Thyroid gland (tissue), 4 donors: ENCODE data around the gene PLXDC2. TPM values are rescaled to one million over a fixed set of nuclear protein-coding genes. Genes with fewer than 3 reads are reported as not detected.

Experiments
- DNase-seq, 2 donors: peaks; one replicate each; pipeline ENCODE4 v3.0.0-alpha.2; 2019
- H3K27ac ChIP-seq, 3 donors: fragments of 200-600 bp; sonication (generic); 1 replicate in 2 of 3; 2 replicates in 1 of 3; pipeline ENCODE4 v1.5.1; 2016 to 2019; ENCODE audit warnings: mild to moderate bottlenecking in 1 of 3, moderate library complexity in 1 of 3
- H3K27me3 ChIP-seq: fragments of 200-600 bp; sonication (generic); one replicate; pipeline ENCODE4 v1.5.1; 2019
- H3K36me3 ChIP-seq, 2 donors: fragments of 200-600 bp; sonication (generic); one replicate each; pipeline ENCODE4 v1.5.1; 2016 to 2019
- H3K4me1 ChIP-seq, 2 donors: fragments of 200-600 bp; sonication (generic); one replicate each; pipeline ENCODE4 v1.5.1; 2017 to 2019
- H3K4me3 ChIP-seq, 3 donors: fragments of 200-600 bp; sonication (generic); replicated peaks in 1 of 3; 1 replicate in 2 of 3; 2 replicates in 1 of 3; pipeline ENCODE4 v1.5.1; 2016; ENCODE audit warnings: mild to moderate bottlenecking in 1 of 3
- H3K9me3 ChIP-seq: fragments of 200-600 bp; sonication (generic); one replicate; pipeline ENCODE4 v1.5.1; 2017
- POLR2A ChIP-seq, 2 donors: fragments of 450-650 bp; IDR thresholded peaks; one replicate each; pipeline ENCODE4 v1.6.1; 2017; ENCODE audit warnings: antibody characterized with exemption in 2 of 2, mild to moderate bottlenecking in 2 of 2, moderate library complexity in 1 of 2
- WGBS, 2 donors: methylation state at CpG; one replicate each; pipeline ENCODE4 v1.1.5; 2017; 5-methylcytosine and 5-hydroxymethylcytosine counted together
- intact Hi-C: fragments of 100-400 bp; cut with DNase I; formaldehyde crosslinking; loops from one replicate; pipeline ENCODE4 v1.15.1; 2023
- total RNA-seq, 4 donors: library from RNA; depleted of rRNA; stranded (reverse); fragments of >200 nt; gene quantifications; one replicate each; pipeline ENCODE4 v1.2.3, GENCODE V29; 2016
- TF ChIP-seq, protein P1 (sequence below), 6 experiments: fragments of 200-600 bp in 3 of 6; fragments of 450-650 bp in 3 of 6; sonication (generic) in 3 of 6; IDR thresholded peaks; one replicate each; pipeline ENCODE4 v1.5.1; 2016 to 2019; ENCODE audit warnings: antibody characterized with exemption in 6 of 6, mild to moderate bottlenecking in 2 of 6, inconsistent platforms in 1 of 6, moderate library complexity in 1 of 6

PLXDC2 gene
- total RNA-seq, 4 donors from 2014 or later = 44.6 to 91.0 (median 47.6) TPM

- WGBS, 2 donors = 93 to 94% methylated on average over 2 of the region's 2 CpGs
- H3K27ac ChIP-seq = no peak overlapping the region
- no peak overlapping the region for H3K4me3 ChIP-seq
- TF ChIP-seq POLR2A (IDR thresholded peaks at IDR 0.05) = no peak
- TF ChIP-seq, protein P1, sequence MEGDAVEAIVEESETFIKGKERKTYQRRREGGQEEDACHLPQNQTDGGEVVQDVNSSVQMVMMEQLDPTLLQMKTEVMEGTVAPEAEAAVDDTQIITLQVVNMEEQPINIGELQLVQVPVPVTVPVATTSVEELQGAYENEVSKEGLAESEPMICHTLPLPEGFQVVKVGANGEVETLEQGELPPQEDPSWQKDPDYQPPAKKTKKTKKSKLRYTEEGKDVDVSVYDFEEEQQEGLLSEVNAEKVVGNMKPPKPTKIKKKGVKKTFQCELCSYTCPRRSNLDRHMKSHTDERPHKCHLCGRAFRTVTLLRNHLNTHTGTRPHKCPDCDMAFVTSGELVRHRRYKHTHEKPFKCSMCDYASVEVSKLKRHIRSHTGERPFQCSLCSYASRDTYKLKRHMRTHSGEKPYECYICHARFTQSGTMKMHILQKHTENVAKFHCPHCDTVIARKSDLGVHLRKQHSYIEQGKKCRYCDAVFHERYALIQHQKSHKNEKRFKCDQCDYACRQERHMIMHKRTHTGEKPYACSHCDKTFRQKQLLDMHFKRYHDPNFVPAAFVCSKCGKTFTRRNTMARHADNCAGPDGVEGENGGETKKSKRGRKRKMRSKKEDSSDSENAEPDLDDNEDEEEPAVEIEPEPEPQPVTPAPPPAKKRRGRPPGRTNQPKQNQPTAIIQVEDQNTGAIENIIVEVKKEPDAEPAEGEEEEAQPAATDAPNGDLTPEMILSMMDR (IDR thresholded peaks at IDR 0.05) = no peak
- no peaks in the 10 kb centered on the region for H3K27me3 ChIP-seq
- DNase-seq = no peak
- H3K4me1 ChIP-seq = no peaks in the 10 kb centered on the region
- no peaks in the 10 kb centered on the region for H3K36me3 ChIP-seq
- intact Hi-C loops = no loop called here
- no peaks in the 10 kb centered on the region for H3K9me3 ChIP-seq
Observed at GRCh38 chr10:20170661-20171060, 354.4 kb downstream of the PLXDC2 start.

- TF ChIP-seq, protein P1 (IDR thresholded peaks at IDR 0.05) = no peak
- no peak for TF ChIP-seq POLR2A (IDR thresholded peaks at IDR 0.05)
- no peak for DNase-seq
- no peak overlapping the region for H3K27ac ChIP-seq
- intact Hi-C loops = no loop called here
- H3K27me3 ChIP-seq = no peaks in the 10 kb centered on the region
- H3K4me3 ChIP-seq = no peak overlapping the region
- no peaks in the 10 kb centered on the region for H3K9me3 ChIP-seq
- no peaks in the 10 kb centered on the region for H3K36me3 ChIP-seq
- 80 to 83% methylated on average over 3 of the region's 3 CpGs for WGBS, 2 donors
- H3K4me1 ChIP-seq = no peaks in the 10 kb centered on the region
Observed at GRCh38 chr10:20173046-20173445, 356.8 kb downstream of the PLXDC2 start.

DNA sequence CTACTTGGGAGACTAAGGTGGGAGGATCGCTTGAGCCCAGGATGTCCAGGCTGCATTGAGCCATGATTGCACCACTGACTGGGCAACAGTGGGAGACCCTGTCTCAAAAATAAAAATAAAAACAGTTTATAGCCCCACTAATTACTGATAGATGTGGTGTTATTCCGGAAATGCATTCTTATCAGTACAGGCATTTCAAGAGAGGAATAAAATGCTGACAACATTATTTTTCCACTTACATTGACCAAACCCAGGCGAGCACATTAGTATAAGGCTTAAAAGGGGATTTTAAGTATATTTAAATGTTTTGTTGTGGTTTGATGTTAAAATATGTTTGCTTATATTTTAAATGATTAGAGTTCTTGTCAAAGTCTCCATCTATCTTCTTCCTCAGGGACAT is 359.5 kb downstream of the PLXDC2 start:
- no peaks in the 10 kb centered on the region for H3K4me1 ChIP-seq
- no peak overlapping the region for H3K27ac ChIP-seq
- DNase-seq = no peak
- WGBS, 2 donors = 74 to 97% methylated on average over 3 of the region's 3 CpGs
- H3K36me3 ChIP-seq = peaks cover 0 to 2% of the 10 kb centered on the region in 2 donors
- no peaks in the 10 kb centered on the region for H3K9me3 ChIP-seq
- no peaks in the 10 kb centered on the region for H3K27me3 ChIP-seq
- intact Hi-C loops = no loop called here
- TF ChIP-seq POLR2A (IDR thresholded peaks at IDR 0.05) = no peak
- TF ChIP-seq, protein P1 (IDR thresholded peaks at IDR 0.05) = no peak
- H3K4me3 ChIP-seq = no peak overlapping the region

- intact Hi-C loops = no loop called here
- Histone ChIP-seq H3K27me3 (no peaks in the 10 kb centered on the region), H3K36me3 (peaks cover 0 to 2% of the 10 kb centered on the region in 2 donors), H3K27ac (no peak overlapping the region), H3K4me3 (no peak overlapping the region), H3K9me3 (no peaks in the 10 kb centered on the region), H3K4me1 (no peaks in the 10 kb centered on the region)
- no peak for TF ChIP-seq POLR2A (IDR thresholded peaks at IDR 0.05)
- TF ChIP-seq, protein P1 (IDR thresholded peaks at IDR 0.05) = no peak
- 93 to 97% methylated on average over 1 of the region's 1 CpG for WGBS, 2 donors
- no peak for DNase-seq
Observed at GRCh38 chr10:20180766-20181165, 364.5 kb downstream of the PLXDC2 start.

- Histone ChIP-seq H3K4me1 (no peaks in the 10 kb centered on the region), H3K27ac (no peak overlapping the region), H3K9me3 (no peaks in the 10 kb centered on the region), H3K4me3 (no peak overlapping the region), H3K27me3 (no peaks in the 10 kb centered on the region), H3K36me3 (peaks cover 0 to 2% of the 10 kb centered on the region in 2 donors)
- 78 to 86% methylated on average over 5 of the region's 5 CpGs for WGBS, 2 donors
- intact Hi-C loops = no loop called here
- DNase-seq = no peak
- TF ChIP-seq, protein P1 (IDR thresholded peaks at IDR 0.05) = no peak
- TF ChIP-seq POLR2A (IDR thresholded peaks at IDR 0.05) = no peak
Observed at GRCh38 chr10:20181434-20181833, 365.2 kb downstream of the PLXDC2 start.
